Upper lobe of right lung (tissue), 1 donor: ENCODE measurements around the gene FRY. TPM values are rescaled to one million over a fixed set of nuclear protein-coding genes. Genes with fewer than 3 reads are reported as not detected.
A peak's percentile ranks its signal among the peaks of the same experiment; 100 is the strongest.

Experiments used
- ATAC-seq: fragments of 200-7000 bp; cut with Tn5 transposase; one replicate; pipeline ENCODE4 v1.9.1; 2020; ENCODE audit warnings: mild to moderate bottlenecking, moderate library complexity
- DNase-seq: peaks from one replicate; pipeline ENCODE4 v3.0.0-alpha.2; 2020
- H3K27ac ChIP-seq: fragments of 200-600 bp; one replicate; pipeline ENCODE4 v1.8.0; 2022
- H3K27me3 ChIP-seq: fragments of 200-600 bp; one replicate; pipeline ENCODE4 v1.8.0; 2022; ENCODE audit warnings: mild to moderate bottlenecking
- H3K36me3 ChIP-seq: fragments of 200-600 bp; one replicate; pipeline ENCODE4 v1.8.0; 2022
- H3K4me1 ChIP-seq: fragments of 200-600 bp; one replicate; pipeline ENCODE4 v1.8.0; 2022
- H3K4me3 ChIP-seq: fragments of 200-600 bp; one replicate; pipeline ENCODE4 v1.8.0; 2022; ENCODE audit warnings: mild to moderate bottlenecking
- H3K9me3 ChIP-seq: fragments of 200-600 bp; one replicate; pipeline ENCODE4 v1.8.0; 2022
- CTCF ChIP-seq: fragments of 200-600 bp; IDR thresholded peaks from one replicate; pipeline ENCODE4 v1.8.0; 2022; ENCODE audit warnings: antibody characterized with exemption
- intact Hi-C: fragments of 100-400 bp; cut with DNase I; formaldehyde crosslinking; loops from one replicate; pipeline ENCODE4 v1.11.0; 2022
- total RNA-seq: library from RNA; stranded (reverse); fragmentation: NEBNext Ultra II Directional; extraction: Animal tissue kit (Norgen Biotek cat#: 25700); gene quantifications from one replicate; pipeline ENCODE4 v1.2.1, GENCODE V29; 2021
- donor health status: DM: no; HTN: yes; CAD: no; lungs with severe emphysema.

Gene FRY
- total RNA-seq, 1 donor from 2014 or later: 76.6 TPM

- no peaks in the 10 kb centered on the region for H3K36me3 ChIP-seq
- intact Hi-C loops: no loop called here
- DNase-seq (no peak), ATAC-seq (no peak)
- no peaks in the 10 kb centered on the region for H3K4me1 ChIP-seq
- no peaks in the 10 kb centered on the region for H3K9me3 ChIP-seq
- no peaks in the 10 kb centered on the region for H3K27me3 ChIP-seq
- H3K4me3 ChIP-seq: no peak overlapping the region
- no peak overlapping the region for H3K27ac ChIP-seq
- TF ChIP-seq CTCF: no peak
Measured at GRCh38 chr13:32162395-32163005, 130.9 kb downstream of the FRY start.

- Histone ChIP-seq H3K36me3 (no peaks in the 10 kb centered on the region), H3K9me3 (no peaks in the 10 kb centered on the region), H3K27ac (no peak overlapping the region), H3K27me3 (no peaks in the 10 kb centered on the region), H3K4me3 (no peak overlapping the region), H3K4me1 (no peaks in the 10 kb centered on the region)
- ATAC-seq (peak; percentile 91), DNase-seq (no peak)
- TF ChIP-seq CTCF: peak; percentile 57
- intact Hi-C loops: no loop called here
Measured at GRCh38 chr13:32164622-32165268, 133.2 kb downstream of the FRY start.

GRCh38 chr13:32165796-32166195 lies 134.2 kb downstream of the FRY start:
- DNase-seq: no peak
- ATAC-seq: peak; percentile 43
- Histone ChIP-seq H3K27me3 (no peaks in the 10 kb centered on the region), H3K4me3 (no peak overlapping the region), H3K4me1 (no peaks in the 10 kb centered on the region), H3K27ac (no peak overlapping the region), H3K9me3 (no peaks in the 10 kb centered on the region), H3K36me3 (no peaks in the 10 kb centered on the region)
- TF ChIP-seq CTCF: no peak
- intact Hi-C loops: no loop called here

GRCh38 chr13:32168131-32168530 lies 136.6 kb downstream of the FRY start:
- no peaks in the 10 kb centered on the region for H3K4me1 ChIP-seq
- no peak for DNase-seq
- intact Hi-C loops: no loop called here
- no peak overlapping the region for H3K4me3 ChIP-seq
- TF ChIP-seq CTCF: no peak
- H3K27ac ChIP-seq: no peak overlapping the region
- no peaks in the 10 kb centered on the region for H3K27me3 ChIP-seq
- H3K9me3 ChIP-seq: no peaks in the 10 kb centered on the region
- no peaks in the 10 kb centered on the region for H3K36me3 ChIP-seq
- ATAC-seq: no peak

GRCh38 chr13:32170841-32171240 lies 139.3 kb downstream of the FRY start:
- Histone ChIP-seq H3K4me3 (no peak overlapping the region), H3K27me3 (no peaks in the 10 kb centered on the region), H3K27ac (no peak overlapping the region), H3K36me3 (no peaks in the 10 kb centered on the region), H3K9me3 (no peaks in the 10 kb centered on the region), H3K4me1 (no peaks in the 10 kb centered on the region)
- DNase-seq (no peak), ATAC-seq (no peak)
- intact Hi-C loops: no loop called here
- TF ChIP-seq CTCF: no peak
